ENCODE measurements around the gene CCL25. TPM values are rescaled to one million over a fixed set of nuclear protein-coding genes. Genes with fewer than 3 reads are reported as not detected.
A peak's percentile ranks its signal among the peaks of the same experiment; 100 is the strongest.
"Not testable (repeated sequence)": the region's sequence is repeated elsewhere in the genome, so short reads cannot be mapped to it uniquely, and the experiment has no call there.

Gene CCL25
- total RNA-seq, 1 donor from 2014 or later = not detected

- peak in 1 of 2 donors; percentile 48 for DNase-seq (ENCODE audit: low read depth in 2 of 2)
Measured at GRCh38 chr19:8085598-8086408, 33.2 kb downstream of the CCL25 start.

- no peak for DNase-seq (ENCODE audit: low read depth in 2 of 2)
Measured at GRCh38 chr19:8086849-8087248, 34.3 kb downstream of the CCL25 start.

GRCh38 chr19:8087876-8088275 is 35.3 kb downstream of the CCL25 start:
- DNase-seq (ENCODE audit: low read depth in 2 of 2) = no peak

- DNase-seq (ENCODE audit: low read depth in 2 of 2) = no peak
Measured at GRCh38 chr19:8088752-8089663, 36.4 kb downstream of the CCL25 start.

- no peak for DNase-seq (ENCODE audit: low read depth in 2 of 2)
Measured at GRCh38 chr19:8089664-8090601, 37.4 kb downstream of the CCL25 start.

GRCh38 chr19:8090950-8091349 is 38.4 kb downstream of the CCL25 start:
- no peak for DNase-seq (ENCODE audit: low read depth in 2 of 2)

GRCh38 chr19:8093740-8094139 is 41.2 kb downstream of the CCL25 start:
- no peak for DNase-seq (ENCODE audit: low read depth in 2 of 2)

GRCh38 chr19:8094336-8094735 is 41.8 kb downstream of the CCL25 start:
- no peak for DNase-seq (ENCODE audit: low read depth in 2 of 2)

GRCh38 chr19:8095354-8095886 is 42.9 kb downstream of the CCL25 start:
- DNase-seq (ENCODE audit: low read depth in 2 of 2) = no peak

GRCh38 chr19:8096071-8096470 is 43.5 kb downstream of the CCL25 start:
- DNase-seq (ENCODE audit: low read depth in 2 of 2) = no peak

GRCh38 chr19:8097198-8097597 is 44.6 kb downstream of the CCL25 start:
- DNase-seq (ENCODE audit: low read depth in 2 of 2) = no peak

- no peak for DNase-seq (ENCODE audit: low read depth in 2 of 2)
Measured at GRCh38 chr19:8097681-8098567, 45.4 kb downstream of the CCL25 start.

GRCh38 chr19:8101311-8101710 is 48.8 kb downstream of the CCL25 start:
- no peak for DNase-seq (ENCODE audit: low read depth in 2 of 2)

GRCh38 chr19:8101910-8102309 is 49.4 kb downstream of the CCL25 start:
- DNase-seq (ENCODE audit: low read depth in 2 of 2) = not testable (repeated sequence)

GRCh38 chr19:8105471-8105870 is 52.9 kb downstream of the CCL25 start:
- DNase-seq (ENCODE audit: low read depth in 2 of 2) = no peak

- DNase-seq (ENCODE audit: low read depth in 2 of 2) = no peak
Measured at GRCh38 chr19:8107301-8107903, 54.8 kb downstream of the CCL25 start.

- no peak for DNase-seq (ENCODE audit: low read depth in 2 of 2)
Measured at GRCh38 chr19:8108560-8109445, 56.2 kb downstream of the CCL25 start.

GRCh38 chr19:8109455-8109854 is 56.9 kb downstream of the CCL25 start:
- DNase-seq (ENCODE audit: low read depth in 2 of 2) = no peak

Data from lung microvascular endothelial cell (primary cell).